Kidney (tissue), 14 donors: ENCODE data around the gene LMCD1. TPM values are rescaled to one million over a fixed set of nuclear protein-coding genes. Genes with fewer than 3 reads are reported as not detected.

ENCODE experiments used
- DNase-seq, 5 donors: peaks; one replicate each; pipeline ENCODE4 v3.0.0-alpha.2; 2013 to 2020
- FAIRE-seq: peaks from 2 replicates; lab custom pipeline; 2012; peaks lifted over from hg19 to GRCh38; lab: Jason Lieb, UNC
- H3K27ac ChIP-seq, 2 donors: one replicate each; pipeline ENCODE4 v1.7.0; 2013; ENCODE audit warnings: low read depth in 2 of 2, low read length in 2 of 2, inconsistent platforms in 1 of 2
- H3K27me3 ChIP-seq: one replicate; pipeline ENCODE4 v1.7.1; 2013; ENCODE audit warnings: low read length, inconsistent platforms; ENCODE audit not compliant: control insufficient read depth, insufficient read depth
- H3K36me3 ChIP-seq, 3 donors: one replicate each; pipeline versions ENCODE4 v1.7.0 to v1.7.1; 2013; ENCODE audit warnings: low read length in 3 of 3, control low read depth in 1 of 3, inconsistent platforms in 1 of 3; ENCODE audit not compliant: insufficient read depth in 3 of 3, control insufficient read depth in 2 of 3
- H3K4me1 ChIP-seq, 3 donors: one replicate each; pipeline versions ENCODE4 v1.7.0 to v1.7.1; 2013; ENCODE audit warnings: low read length in 3 of 3, inconsistent platforms in 1 of 3, low read depth in 1 of 3; ENCODE audit not compliant: control insufficient read depth in 2 of 3, insufficient read depth in 2 of 3
- H3K4me3 ChIP-seq, 3 donors: one replicate each; pipeline versions ENCODE4 v1.7.0 to v1.8.1; 2013; ENCODE audit warnings: low read length in 3 of 3, control low read depth in 1 of 3, inconsistent platforms in 1 of 3
- H3K9ac ChIP-seq, 3 donors: one replicate each; pipeline versions ENCODE4 v1.7.0 to v1.7.1; 2013; ENCODE audit warnings: low read length in 3 of 3, control low read depth in 1 of 3, inconsistent platforms in 1 of 3
- H3K9me3 ChIP-seq, 3 donors: one replicate each; pipeline versions ENCODE4 v1.7.0 to v1.7.1; 2013; ENCODE audit warnings: low read length in 3 of 3, control low read depth in 1 of 3, inconsistent platforms in 1 of 3; ENCODE audit not compliant: control insufficient read depth in 2 of 3, insufficient read depth in 1 of 3
- CTCF ChIP-seq: IDR thresholded peaks from 3 replicates; pipeline ENCODE4 v1.5.1; 2012; ENCODE audit warnings: mild to moderate bottlenecking, moderate library complexity, borderline replicate concordance; ENCODE audit not compliant: insufficient read depth; ENCODE audit errors: extremely low read depth
- intact Hi-C: fragments of 100-400 bp; cut with DNase I; formaldehyde crosslinking; loops from one replicate; pipeline ENCODE4 v1.11.1; 2022
- polyA plus RNA-seq: library from polyadenylated mRNA; stranded (reverse); fragments of 350-450 nt; fragmentation: Illumina TruSeq; extraction: RNeasy Lipid Tissue Mini Kit (QIAGEN cat#74804); gene quantifications from one replicate; pipeline ENCODE4 v1.2.3, GENCODE V29; 2014; ENCODE audit warnings: low read depth, low replicate concordance; ENCODE audit not compliant: insufficient read depth
- total RNA-seq: library from RNA; stranded (reverse); fragmentation: NEBNext Ultra II Directional; extraction: Animal tissue kit (Norgen Biotek cat#: 25700); gene quantifications from one replicate; pipeline ENCODE4 v1.2.1, GENCODE V29; 2021
- donor health status: control.
- donor health status: control.
- donor health status: control.
- donor health status: control.
- donor health status: control.
- donor health status: DM: yes; HTN: yes; CAD: no.
- donor health status: Normal renal cell carcinoma (clear cell type).

Gene LMCD1
- total and polyA plus RNA-seq, 2 donors from 2014 or later = 24.3 to 65.4 TPM

DNA sequence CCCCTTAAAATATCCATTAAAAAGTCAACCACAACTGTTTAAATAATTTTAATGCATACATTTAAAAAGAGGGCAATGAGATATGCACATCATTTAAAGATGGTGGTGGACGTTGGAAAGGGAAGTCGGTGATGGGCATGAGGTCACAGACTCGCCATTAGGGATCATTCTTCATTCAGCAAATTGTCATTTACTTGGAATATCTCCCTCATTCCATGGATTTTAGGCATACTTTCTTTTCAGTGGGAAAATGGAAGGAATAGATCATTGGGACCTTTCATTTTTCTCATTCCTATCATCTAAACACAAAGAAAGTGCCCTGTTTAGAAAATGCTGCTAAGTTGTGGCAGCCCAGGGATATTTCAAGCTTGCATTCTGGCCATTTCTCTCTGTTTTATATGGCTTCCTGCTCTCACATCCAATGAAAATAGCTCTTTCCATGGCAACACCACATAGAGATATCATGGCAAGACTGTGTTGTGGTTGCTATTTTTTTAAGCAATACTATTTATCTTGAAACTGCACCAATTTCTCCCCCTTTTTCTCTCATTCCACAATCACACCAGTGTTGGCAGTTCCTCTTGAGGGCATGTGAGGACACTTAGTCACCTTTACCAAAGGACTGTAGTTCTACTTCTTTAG lies 40.7 kb upstream of the LMCD1 start:
- Histone ChIP-seq H3K27me3 (no peaks in the 10 kb centered on the region), H3K36me3 (no peaks in the 10 kb centered on the region), H3K4me3 (no peak overlapping the region), H3K9me3 (no peaks in the 10 kb centered on the region), H3K27ac (no peak overlapping the region), H3K9ac (no peak overlapping the region), H3K4me1 (no peaks in the 10 kb centered on the region)
- DNase-seq (peak in 1 of 5 donors; percentile 60), FAIRE-seq (no peak)
- TF ChIP-seq CTCF = no peak
- intact Hi-C loops = no loop called here

DNA sequence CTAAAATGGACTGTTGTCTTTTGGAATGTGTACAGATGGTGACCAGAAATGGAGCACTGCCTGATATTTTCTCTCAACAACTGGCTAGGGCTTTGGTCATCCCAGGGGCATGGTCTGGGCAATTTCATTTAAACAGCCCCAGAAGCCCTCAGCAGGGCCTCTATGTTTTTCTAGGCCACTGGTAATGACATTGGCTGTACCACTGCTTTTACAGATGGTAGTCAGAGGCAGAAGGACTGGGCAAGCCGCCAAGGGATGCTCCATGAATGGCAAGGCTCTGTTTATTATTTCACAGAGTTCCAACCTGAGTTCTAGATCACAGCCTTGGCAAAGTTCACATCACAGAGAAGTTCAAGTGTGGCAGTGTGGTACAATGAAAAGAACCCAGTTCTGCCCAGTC lies 37.0 kb upstream of the LMCD1 start:
- Histone ChIP-seq H3K27ac (no peak overlapping the region), H3K4me3 (no peak overlapping the region), H3K9ac (no peak overlapping the region), H3K27me3 (no peaks in the 10 kb centered on the region), H3K9me3 (no peaks in the 10 kb centered on the region), H3K36me3 (no peaks in the 10 kb centered on the region), H3K4me1 (no peaks in the 10 kb centered on the region)
- intact Hi-C loops = no loop called here
- DNase-seq = no peak
- no peak for TF ChIP-seq CTCF
- FAIRE-seq = no peak

DNA sequence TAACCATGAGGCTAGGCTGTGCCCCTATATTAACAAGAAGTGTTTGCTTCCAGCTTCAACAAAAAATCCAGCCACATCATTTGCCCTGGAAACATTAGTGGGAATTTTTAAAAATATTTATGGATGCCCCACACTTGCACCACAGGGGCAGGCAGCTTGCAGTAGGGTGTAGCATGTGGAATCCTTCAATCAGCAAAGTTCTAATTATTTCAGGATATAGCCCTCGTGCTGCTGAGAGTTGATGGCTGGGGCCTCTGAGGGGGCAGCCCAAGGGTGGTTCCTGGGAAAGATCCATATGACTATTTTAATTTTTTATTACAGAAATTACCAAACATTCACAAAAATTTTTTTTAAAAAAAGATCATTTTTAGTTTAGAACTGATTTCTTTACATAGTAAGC lies 35.1 kb upstream of the LMCD1 start:
- peaks cover 0 to 4% (median 0%) of the 10 kb centered on the region in 3 donors for H3K4me1 ChIP-seq
- H3K9me3 ChIP-seq = no peaks in the 10 kb centered on the region
- H3K27me3 ChIP-seq = no peaks in the 10 kb centered on the region
- no peak overlapping the region for H3K27ac ChIP-seq
- no peaks in the 10 kb centered on the region for H3K36me3 ChIP-seq
- no peak for FAIRE-seq
- H3K4me3 ChIP-seq = no peak overlapping the region
- TF ChIP-seq CTCF = no peak
- no peak for DNase-seq
- no peak overlapping the region for H3K9ac ChIP-seq
- intact Hi-C loops = no loop called here

- peaks cover 0 to 4% (median 0%) of the 10 kb centered on the region in 3 donors for H3K4me1 ChIP-seq
- no peak overlapping the region for H3K27ac ChIP-seq
- H3K27me3 ChIP-seq = no peaks in the 10 kb centered on the region
- TF ChIP-seq CTCF = no peak
- intact Hi-C loops = no loop called here
- no peaks in the 10 kb centered on the region for H3K36me3 ChIP-seq
- no peaks in the 10 kb centered on the region for H3K9me3 ChIP-seq
- no peak overlapping the region for H3K4me3 ChIP-seq
- no peak overlapping the region for H3K9ac ChIP-seq
- FAIRE-seq (no peak), DNase-seq (peak in 4 of 5 donors; percentile 41 to 80 (median 58))
Measured at GRCh38 chr3:8470801-8471200, 30.8 kb upstream of the LMCD1 start.
